Upper lobe of right lung (tissue), 1 donor: ENCODE results near the gene FECH. TPM values are rescaled to one million over a fixed set of nuclear protein-coding genes. Genes with fewer than 3 reads are reported as not detected.
A peak's percentile ranks its signal among the peaks of the same experiment; 100 is the strongest.

Source experiments
- ATAC-seq: fragments of 200-7000 bp; cut with Tn5 transposase; one replicate; pipeline ENCODE4 v1.9.1; 2020; ENCODE audit warnings: mild to moderate bottlenecking, moderate library complexity
- DNase-seq: peaks from one replicate; pipeline ENCODE4 v3.0.0-alpha.2; 2020
- H3K27ac ChIP-seq: fragments of 200-600 bp; one replicate; pipeline ENCODE4 v1.8.0; 2022
- H3K27me3 ChIP-seq: fragments of 200-600 bp; one replicate; pipeline ENCODE4 v1.8.0; 2022; ENCODE audit warnings: mild to moderate bottlenecking
- H3K36me3 ChIP-seq: fragments of 200-600 bp; one replicate; pipeline ENCODE4 v1.8.0; 2022
- H3K4me1 ChIP-seq: fragments of 200-600 bp; one replicate; pipeline ENCODE4 v1.8.0; 2022
- H3K4me3 ChIP-seq: fragments of 200-600 bp; one replicate; pipeline ENCODE4 v1.8.0; 2022; ENCODE audit warnings: mild to moderate bottlenecking
- H3K9me3 ChIP-seq: fragments of 200-600 bp; one replicate; pipeline ENCODE4 v1.8.0; 2022
- intact Hi-C: fragments of 100-400 bp; cut with DNase I; formaldehyde crosslinking; loops from one replicate; pipeline ENCODE4 v1.11.0; 2022
- long read RNA-seq: library from polyadenylated mRNA; unstranded; transcript quantifications from one replicate; pipeline ENCODE4 v2.0.0, GENCODE V29; 2021
- total RNA-seq: library from RNA; stranded (reverse); fragmentation: NEBNext Ultra II Directional; extraction: Animal tissue kit (Norgen Biotek cat#: 25700); gene quantifications from one replicate; pipeline ENCODE4 v1.2.1, GENCODE V29; 2021
- TF ChIP-seq, protein P1 (sequence below): fragments of 200-600 bp; IDR thresholded peaks from one replicate; pipeline ENCODE4 v1.8.0; 2022; ENCODE audit warnings: antibody characterized with exemption
- donor health status: DM: no; HTN: yes; CAD: no; lungs with severe emphysema.

FECH gene, protein sequence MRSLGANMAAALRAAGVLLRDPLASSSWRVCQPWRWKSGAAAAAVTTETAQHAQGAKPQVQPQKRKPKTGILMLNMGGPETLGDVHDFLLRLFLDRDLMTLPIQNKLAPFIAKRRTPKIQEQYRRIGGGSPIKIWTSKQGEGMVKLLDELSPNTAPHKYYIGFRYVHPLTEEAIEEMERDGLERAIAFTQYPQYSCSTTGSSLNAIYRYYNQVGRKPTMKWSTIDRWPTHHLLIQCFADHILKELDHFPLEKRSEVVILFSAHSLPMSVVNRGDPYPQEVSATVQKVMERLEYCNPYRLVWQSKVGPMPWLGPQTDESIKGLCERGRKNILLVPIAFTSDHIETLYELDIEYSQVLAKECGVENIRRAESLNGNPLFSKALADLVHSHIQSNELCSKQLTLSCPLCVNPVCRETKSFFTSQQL
- 20.0 TPM for total RNA-seq
- long read RNA-seq, transcript FECH-201 (11 exons, 3,853 nt), result major isoform, 23 of 31 reads
- long read RNA-seq, partial matches to known transcripts, result 2 of 31 reads
- long read RNA-seq, other reads (novel, unspliced or antisense), result 6 of 31 reads

DNA sequence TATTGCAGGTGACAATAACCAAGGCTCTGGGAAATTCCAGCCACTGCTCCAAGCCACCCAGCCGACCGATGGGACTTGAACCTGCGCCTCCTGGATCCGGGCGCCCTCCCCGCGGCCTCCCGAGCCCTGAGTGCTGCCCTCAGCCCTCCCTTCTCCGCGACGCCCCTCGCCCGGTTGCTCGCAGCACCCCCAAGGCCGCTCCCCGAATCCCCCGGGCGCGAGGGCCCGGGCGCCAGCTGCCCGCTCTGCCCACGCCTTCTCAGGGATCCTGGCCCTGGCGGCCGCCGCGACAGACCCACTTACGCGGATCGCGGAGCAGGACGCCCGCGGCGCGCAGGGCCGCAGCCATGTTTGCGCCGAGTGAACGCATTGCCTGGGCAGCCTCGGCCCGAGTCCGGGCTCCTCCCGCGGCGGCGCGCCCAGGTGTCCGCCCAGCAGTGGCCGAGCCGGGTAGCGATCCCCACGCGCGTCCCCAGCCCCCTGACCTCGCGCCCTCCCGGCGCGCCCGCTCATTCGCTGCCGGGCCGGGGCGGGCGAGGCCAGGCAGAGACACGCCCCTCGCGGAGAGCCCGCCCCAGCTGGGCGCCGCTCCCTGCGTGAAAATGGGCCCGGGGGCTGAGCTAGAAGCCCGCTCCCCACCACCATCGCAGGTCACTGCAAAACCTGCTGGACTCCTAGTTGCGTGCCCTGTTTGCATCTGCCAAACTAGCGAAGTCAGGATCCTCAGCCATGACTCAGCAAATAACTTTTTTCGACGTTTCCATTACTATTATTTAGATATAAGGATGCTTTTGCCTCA lies at the start of gene FECH:
Gene FECH (minus strand): TSS at position 452 of the 799 bp plus-strand sequence. CDS start 82 bp downstream, at position 370.
- intact Hi-C loops, result no loop called here
- DNase-seq, result peak; percentile 93
- H3K4me1 ChIP-seq, result peaks cover 14% of the 10 kb centered on the region
- TF ChIP-seq, protein P1, sequence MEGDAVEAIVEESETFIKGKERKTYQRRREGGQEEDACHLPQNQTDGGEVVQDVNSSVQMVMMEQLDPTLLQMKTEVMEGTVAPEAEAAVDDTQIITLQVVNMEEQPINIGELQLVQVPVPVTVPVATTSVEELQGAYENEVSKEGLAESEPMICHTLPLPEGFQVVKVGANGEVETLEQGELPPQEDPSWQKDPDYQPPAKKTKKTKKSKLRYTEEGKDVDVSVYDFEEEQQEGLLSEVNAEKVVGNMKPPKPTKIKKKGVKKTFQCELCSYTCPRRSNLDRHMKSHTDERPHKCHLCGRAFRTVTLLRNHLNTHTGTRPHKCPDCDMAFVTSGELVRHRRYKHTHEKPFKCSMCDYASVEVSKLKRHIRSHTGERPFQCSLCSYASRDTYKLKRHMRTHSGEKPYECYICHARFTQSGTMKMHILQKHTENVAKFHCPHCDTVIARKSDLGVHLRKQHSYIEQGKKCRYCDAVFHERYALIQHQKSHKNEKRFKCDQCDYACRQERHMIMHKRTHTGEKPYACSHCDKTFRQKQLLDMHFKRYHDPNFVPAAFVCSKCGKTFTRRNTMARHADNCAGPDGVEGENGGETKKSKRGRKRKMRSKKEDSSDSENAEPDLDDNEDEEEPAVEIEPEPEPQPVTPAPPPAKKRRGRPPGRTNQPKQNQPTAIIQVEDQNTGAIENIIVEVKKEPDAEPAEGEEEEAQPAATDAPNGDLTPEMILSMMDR, result no peak
- H3K27me3 ChIP-seq, result no peaks in the 10 kb centered on the region
- no peaks in the 10 kb centered on the region for H3K36me3 ChIP-seq
- ATAC-seq, result peak; percentile 99
- H3K9me3 ChIP-seq, result no peaks in the 10 kb centered on the region
- H3K4me3 ChIP-seq, result peak within 1 kb of the TSS; percentile 71
- peak within 1 kb of the TSS; percentile 83 for H3K27ac ChIP-seq

DNA sequence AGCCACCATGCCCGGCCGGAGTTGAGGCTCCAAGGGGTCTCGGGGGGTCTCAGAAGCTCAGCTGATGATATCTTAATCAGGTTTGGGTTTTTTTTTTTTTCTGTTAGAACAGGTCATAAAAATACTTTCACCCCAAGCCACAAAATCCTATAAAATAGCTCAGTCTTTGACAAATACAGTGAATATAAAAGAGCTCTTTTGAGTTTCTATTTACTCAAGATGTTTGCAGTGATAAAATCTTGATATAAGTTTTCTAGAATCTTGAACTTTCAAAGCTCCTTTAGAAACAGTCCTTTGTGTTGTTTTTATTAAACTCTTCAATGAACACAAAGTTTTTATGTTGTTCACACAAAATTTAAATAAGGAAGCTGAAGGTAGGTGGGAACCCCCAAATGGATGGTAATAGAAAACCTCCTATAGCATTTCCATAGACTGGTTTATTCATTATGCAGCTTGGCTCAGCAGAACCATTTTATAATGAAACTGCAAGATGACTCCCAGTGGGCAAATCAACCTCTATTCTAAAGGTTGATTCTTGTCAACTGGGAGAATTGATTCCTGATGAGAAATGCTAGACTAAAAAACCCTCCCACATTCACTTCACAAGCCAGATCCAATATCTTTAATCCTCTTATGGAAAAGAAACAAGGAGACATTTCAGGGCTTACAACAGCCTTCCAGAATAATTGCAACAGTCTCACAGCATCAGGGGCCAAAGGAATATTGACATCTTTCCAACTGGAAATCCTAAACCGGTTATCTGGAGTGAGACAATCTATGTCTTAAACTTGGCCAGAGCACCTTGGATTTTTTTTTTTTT lies 48.7 kb upstream of the FECH start:
- ATAC-seq, result no peak
- TF ChIP-seq, protein P1, result no peak
- Histone ChIP-seq H3K27ac (no peak overlapping the region), H3K27me3 (no peaks in the 10 kb centered on the region), H3K9me3 (no peaks in the 10 kb centered on the region), H3K4me3 (no peak overlapping the region), H3K4me1 (peaks cover 13% of the 10 kb centered on the region), H3K36me3 (no peaks in the 10 kb centered on the region)
- intact Hi-C loops, result no loop called here
- DNase-seq, result no peak

DNA sequence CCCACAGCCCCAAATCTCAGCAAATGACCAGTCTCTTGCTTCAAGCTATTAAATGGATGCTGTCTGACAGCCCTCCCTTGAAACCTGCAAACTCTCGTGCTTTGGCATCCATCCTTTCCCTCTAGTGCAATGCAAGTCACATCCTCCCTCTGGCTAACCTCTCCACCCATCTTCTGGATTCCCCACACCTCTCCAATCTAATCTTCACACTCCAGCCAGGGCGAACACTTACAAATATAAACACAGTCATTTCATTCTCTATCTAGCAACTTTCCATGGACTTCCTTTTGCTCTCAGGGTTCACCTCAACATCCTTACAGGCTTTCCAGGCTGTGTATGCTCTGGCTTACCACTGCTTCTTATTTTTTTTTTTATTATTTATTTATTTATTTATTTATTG lies 45.2 kb upstream of the FECH start:
- H3K27ac ChIP-seq, result no peak overlapping the region
- DNase-seq, result no peak
- peaks cover 13% of the 10 kb centered on the region for H3K4me1 ChIP-seq
- intact Hi-C loops, result no loop called here
- no peaks in the 10 kb centered on the region for H3K27me3 ChIP-seq
- TF ChIP-seq, protein P1, result no peak
- no peaks in the 10 kb centered on the region for H3K36me3 ChIP-seq
- no peak for ATAC-seq
- H3K4me3 ChIP-seq, result no peak overlapping the region
- no peaks in the 10 kb centered on the region for H3K9me3 ChIP-seq

DNA sequence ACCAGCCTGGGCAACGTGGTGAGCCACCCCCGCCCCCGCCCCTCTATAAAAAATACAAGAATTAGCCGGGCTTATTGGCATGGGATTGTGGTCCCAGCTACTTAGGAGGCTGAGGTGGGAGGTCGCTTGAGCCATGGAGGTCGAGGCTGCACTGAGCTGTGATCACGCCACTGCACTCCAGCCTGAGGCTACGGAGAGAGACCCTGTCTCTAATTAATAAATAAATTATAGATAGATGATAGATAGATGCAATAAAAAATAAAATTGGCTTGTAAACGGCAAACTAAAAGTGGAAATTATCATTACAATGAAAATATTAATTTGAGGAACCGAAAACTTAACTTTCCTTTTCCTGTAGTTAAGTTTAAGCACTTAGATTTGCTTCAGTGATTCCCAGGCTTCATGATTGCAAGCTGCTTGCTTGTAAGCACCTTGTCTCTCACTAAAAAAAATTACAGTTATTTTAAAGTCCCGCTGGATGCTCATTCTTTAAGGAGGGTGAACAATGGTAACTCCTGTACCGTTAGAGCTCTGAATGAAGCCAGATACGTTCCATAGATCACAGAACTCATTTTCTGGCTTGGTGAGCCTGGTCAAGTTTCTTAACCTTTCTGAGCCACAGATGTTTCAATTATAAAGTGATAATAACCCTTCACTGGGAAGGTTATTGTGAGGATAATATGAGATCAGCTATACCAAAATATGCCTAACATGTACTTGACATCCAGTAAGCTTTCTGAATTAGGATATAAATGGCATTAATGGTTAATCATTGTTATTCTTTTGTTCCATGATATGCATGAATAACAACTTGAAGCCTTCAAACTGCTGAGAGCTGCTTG lies 44.5 kb upstream of the FECH start:
- DNase-seq (no peak), ATAC-seq (no peak)
- Histone ChIP-seq H3K4me1 (peaks cover 13% of the 10 kb centered on the region), H3K27ac (peak overlapping the region; percentile 82), H3K4me3 (peak overlapping the region; percentile 67), H3K36me3 (no peaks in the 10 kb centered on the region), H3K9me3 (no peaks in the 10 kb centered on the region), H3K27me3 (no peaks in the 10 kb centered on the region)
- intact Hi-C loops, result no loop called here
- TF ChIP-seq, protein P1, result no peak
